GM06990 (cell line): ENCODE results near the gene COL1A2.

Experiments used
- DNase-seq: peaks from one replicate; pipeline ENCODE4 v3.0.0-alpha.2; 2011; ENCODE audit not compliant: insufficient read length; ENCODE audit errors: extremely low read depth
- H3K27me3 ChIP-seq: replicated peaks from 2 replicates; pipeline ENCODE4 v1.6.0; 2011; ENCODE audit warnings: low read length; ENCODE audit not compliant: control insufficient read depth, insufficient read depth
- H3K36me3 ChIP-seq: 2 replicates; pipeline ENCODE4 v1.5.1; 2011; ENCODE audit warnings: low read length; ENCODE audit not compliant: control insufficient read depth, insufficient read depth
- H3K4me3 ChIP-seq: replicated peaks from 2 replicates; pipeline ENCODE4 v1.5.1; 2011; ENCODE audit warnings: low read depth, mild to moderate bottlenecking, control low read depth, low read length
- TF ChIP-seq, protein P1 (sequence below): IDR thresholded peaks from 2 replicates; pipeline ENCODE4 v1.5.1; 2011; ENCODE audit warnings: low read length, control low read depth, mild to moderate bottlenecking, inconsistent platforms; ENCODE audit not compliant: insufficient read depth, poor library complexity, severe bottlenecking

COL1A2 gene

DNA sequence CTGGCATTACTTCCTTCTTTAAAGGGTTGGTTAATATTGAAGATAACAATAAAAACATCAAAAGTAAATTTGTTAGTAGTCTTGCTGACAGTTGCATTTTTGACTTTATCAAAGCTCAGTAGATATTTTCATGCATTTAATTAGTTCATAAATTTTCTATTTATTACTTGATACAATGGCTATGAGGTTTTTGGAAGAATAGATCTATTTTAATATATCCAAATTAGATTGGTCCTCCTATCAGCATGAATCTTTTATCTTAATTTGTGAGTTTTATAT lies 16.4 kb downstream of the COL1A2 start:
- H3K4me3 ChIP-seq: no peak overlapping the region
- no peak for DNase-seq
- H3K27me3 ChIP-seq: no peaks in the 10 kb centered on the region; the same call in 1 of the 2 replicates
- TF ChIP-seq, protein P1, sequence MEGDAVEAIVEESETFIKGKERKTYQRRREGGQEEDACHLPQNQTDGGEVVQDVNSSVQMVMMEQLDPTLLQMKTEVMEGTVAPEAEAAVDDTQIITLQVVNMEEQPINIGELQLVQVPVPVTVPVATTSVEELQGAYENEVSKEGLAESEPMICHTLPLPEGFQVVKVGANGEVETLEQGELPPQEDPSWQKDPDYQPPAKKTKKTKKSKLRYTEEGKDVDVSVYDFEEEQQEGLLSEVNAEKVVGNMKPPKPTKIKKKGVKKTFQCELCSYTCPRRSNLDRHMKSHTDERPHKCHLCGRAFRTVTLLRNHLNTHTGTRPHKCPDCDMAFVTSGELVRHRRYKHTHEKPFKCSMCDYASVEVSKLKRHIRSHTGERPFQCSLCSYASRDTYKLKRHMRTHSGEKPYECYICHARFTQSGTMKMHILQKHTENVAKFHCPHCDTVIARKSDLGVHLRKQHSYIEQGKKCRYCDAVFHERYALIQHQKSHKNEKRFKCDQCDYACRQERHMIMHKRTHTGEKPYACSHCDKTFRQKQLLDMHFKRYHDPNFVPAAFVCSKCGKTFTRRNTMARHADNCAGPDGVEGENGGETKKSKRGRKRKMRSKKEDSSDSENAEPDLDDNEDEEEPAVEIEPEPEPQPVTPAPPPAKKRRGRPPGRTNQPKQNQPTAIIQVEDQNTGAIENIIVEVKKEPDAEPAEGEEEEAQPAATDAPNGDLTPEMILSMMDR: no peak
- no peaks in the 10 kb centered on the region for H3K36me3 ChIP-seq

DNA sequence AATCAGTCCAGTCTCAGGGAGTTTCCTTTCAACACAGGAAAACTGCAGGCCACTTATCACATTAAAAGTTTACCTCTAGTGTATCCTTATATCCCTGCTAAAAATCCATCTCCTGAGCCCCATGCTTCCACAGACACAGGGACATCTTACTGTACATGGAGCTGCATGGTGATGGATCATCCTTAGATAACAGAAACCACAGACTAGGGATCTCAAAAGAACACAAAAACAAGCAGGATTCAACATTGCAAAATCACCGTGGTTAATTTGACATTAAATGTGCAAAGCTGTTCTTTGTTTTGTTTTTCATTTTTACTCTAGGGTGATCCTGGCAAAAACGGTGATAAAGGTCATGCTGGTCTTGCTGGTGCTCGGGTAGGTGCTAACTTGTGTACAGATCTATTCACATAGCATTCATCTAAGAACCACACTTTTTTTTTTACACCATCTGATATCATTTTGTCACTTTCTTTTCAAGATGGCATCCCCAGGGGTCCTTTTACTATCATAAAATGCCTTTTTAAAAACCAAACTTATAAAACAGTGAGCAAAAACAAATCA lies 18.1 kb downstream of the COL1A2 start:
- no peak for DNase-seq
- TF ChIP-seq, protein P1: no peak
- Histone ChIP-seq H3K4me3 (no peak overlapping the region), H3K36me3 (no peaks in the 10 kb centered on the region), H3K27me3 (no peaks in the 10 kb centered on the region)

DNA sequence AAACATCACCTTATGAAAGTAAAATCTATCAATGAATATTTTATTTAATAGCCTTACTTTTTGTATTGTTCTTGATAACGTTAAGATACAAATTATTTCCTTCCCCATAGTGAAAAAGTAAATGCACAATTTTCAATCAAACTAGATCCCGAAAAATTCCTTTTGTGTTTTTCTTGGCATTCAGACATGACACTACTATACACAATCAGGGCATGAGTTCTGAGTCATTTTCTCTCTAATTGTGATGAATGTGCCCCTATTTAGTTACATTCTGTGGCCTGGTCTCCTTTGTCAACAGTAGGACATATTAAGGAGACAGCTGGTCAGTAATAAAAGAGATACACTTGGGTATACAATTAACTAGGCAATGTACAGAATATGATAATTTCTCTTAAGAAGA lies 19.8 kb downstream of the COL1A2 start:
- DNase-seq: no peak
- TF ChIP-seq, protein P1: no peak
- Histone ChIP-seq H3K27me3 (no peaks in the 10 kb centered on the region), H3K4me3 (no peak overlapping the region), H3K36me3 (no peaks in the 10 kb centered on the region)

DNA sequence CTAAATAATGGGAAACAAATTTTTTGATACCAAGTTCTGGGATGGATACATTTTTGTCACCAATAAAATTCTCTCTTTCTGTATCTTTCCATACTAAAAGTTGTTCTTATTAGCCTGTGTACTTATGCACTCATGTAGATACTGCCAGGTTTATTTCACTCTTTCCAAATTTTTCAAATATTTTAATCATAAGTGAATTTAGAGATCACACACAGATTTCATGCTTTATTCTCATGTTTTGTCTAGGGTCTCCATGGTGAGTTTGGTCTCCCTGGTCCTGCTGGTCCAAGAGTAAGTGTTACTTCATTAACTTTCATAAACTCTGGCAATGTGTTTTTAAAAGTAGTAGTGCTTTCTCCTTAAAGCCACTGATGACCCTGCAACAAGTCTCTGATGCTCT lies 20.3 kb downstream of the COL1A2 start:
- DNase-seq: no peak
- TF ChIP-seq, protein P1: no peak
- no peaks in the 10 kb centered on the region for H3K36me3 ChIP-seq
- H3K4me3 ChIP-seq: no peak overlapping the region
- H3K27me3 ChIP-seq: no peaks in the 10 kb centered on the region

DNA sequence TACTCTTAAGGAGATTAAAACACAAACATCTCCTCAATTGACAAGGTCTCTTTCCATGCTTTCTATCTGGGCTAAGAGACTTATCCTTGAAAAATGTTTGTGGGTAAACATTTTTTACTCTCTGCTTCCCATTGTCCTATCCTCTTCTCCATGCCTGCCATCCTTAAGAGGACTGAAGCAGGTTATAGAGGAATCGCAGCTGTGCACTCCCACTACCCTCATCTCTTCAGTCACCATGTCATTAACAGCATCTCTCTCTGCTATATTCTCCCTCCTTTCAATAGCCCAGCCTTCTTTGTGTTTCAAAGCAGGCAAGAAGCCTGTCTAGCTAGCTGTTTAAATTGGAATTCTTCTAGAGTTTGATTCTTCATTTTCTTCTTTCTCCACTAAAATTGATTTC lies 22.6 kb downstream of the COL1A2 start:
- Histone ChIP-seq H3K4me3 (no peak overlapping the region), H3K36me3 (no peaks in the 10 kb centered on the region), H3K27me3 (no peaks in the 10 kb centered on the region)
- no peak for DNase-seq
- TF ChIP-seq, protein P1: no peak

DNA sequence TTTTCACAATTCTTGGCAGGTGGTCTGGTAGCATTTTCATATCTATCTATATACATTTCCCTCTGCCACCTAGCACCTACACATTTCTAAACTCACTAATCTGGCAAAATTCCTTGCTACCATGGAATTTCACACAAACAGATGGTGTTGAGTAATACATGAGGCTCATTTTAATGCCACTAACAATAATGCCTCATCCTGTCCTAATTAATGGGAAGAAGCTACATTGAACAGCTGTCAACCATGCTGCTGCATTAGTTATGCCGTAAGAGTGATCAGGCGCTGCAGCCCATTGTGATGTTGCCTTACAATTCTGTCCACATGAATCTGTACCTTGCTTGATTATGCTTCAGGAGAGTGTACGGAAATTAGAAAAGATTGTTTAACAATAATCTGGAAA lies 23.2 kb downstream of the COL1A2 start:
- TF ChIP-seq, protein P1: no peak
- no peaks in the 10 kb centered on the region for H3K27me3 ChIP-seq
- no peaks in the 10 kb centered on the region for H3K36me3 ChIP-seq
- no peak overlapping the region for H3K4me3 ChIP-seq
- no peak for DNase-seq
